ENCODE data around the gene PHACTR4. TPM values are rescaled to one million over a fixed set of nuclear protein-coding genes. Genes with fewer than 3 reads are reported as not detected.
A peak's percentile ranks its signal among the peaks of the same experiment; 100 is the strongest.
"Not testable (repeated sequence)": the region's sequence is repeated elsewhere in the genome, so short reads cannot be mapped to it uniquely, and the experiment has no call there.

The PHACTR4 gene
- total RNA-seq, 2 experiments from 2014 or later = 16.3 to 17.2 TPM

DNA sequence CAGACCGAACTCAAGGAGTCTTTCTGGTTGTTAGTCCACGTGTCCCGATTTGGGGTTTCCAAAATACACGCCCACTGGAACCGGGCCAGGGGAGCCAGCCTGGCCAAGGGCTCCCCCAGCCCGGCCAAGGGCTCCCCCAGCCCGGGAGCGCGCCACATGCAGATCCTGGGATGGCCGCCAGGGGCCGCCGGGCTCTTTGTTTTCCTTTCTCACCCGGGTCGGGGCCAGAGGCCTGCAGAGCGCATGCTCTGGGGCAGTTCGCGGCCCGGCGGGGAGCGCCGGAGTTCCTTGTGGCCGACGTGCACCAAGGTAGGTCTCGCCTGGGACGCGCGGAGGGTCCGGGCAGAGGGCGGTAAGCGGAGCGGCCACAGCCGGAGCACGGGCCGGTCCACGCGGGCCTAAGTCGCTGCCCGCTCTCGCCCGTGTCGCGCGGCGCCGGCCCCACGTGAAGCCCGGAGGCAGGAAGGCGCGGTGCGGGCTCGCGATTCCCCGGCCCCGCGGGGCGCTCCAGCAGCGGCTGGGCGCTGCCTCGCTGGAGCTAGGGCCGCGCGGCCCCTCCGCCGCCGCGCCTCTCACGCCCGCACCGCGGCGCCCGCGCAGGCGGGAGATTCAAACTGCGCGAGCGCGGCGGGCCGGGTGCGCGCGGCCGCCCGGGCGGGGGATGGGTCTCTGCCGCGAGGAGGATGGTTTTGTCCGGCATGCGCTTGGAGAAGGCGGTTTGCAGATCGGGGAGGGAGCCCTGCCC, 148.6 kb downstream of the PHACTR4 start:
- Mint-ChIP-seq H3K27me3 (ENCODE audit: low read depth) (no peaks in the 10 kb centered on the region), H3K27ac (peak overlapping the region; percentile 91), H3K4me1 (ENCODE audit: low read depth) (peaks cover 38% of the 10 kb centered on the region), H3K36me3 (ENCODE audit: low read depth) (peaks cover 28% of the 10 kb centered on the region), H3K4me3 (peak overlapping the region; percentile 90), H3K9me3 (no peaks in the 10 kb centered on the region)
- DNase-seq = peak; percentile 92
- CTCF ChIA-PET = interaction anchor here (0.6 to 1.5 kb wide), 3 partner anchors 24 to 359 kb away, joined by 3 to 10 read pairs (median 3); no protein-coding TSS in a partner anchor
- intact Hi-C loops (cut with micrococcal nuclease) = loop anchor here (1.0 to 2.0 kb wide), 7 partner anchors 12 to 359 kb away; partner anchors contain the start of genes RCC1 and TAF12

DNA sequence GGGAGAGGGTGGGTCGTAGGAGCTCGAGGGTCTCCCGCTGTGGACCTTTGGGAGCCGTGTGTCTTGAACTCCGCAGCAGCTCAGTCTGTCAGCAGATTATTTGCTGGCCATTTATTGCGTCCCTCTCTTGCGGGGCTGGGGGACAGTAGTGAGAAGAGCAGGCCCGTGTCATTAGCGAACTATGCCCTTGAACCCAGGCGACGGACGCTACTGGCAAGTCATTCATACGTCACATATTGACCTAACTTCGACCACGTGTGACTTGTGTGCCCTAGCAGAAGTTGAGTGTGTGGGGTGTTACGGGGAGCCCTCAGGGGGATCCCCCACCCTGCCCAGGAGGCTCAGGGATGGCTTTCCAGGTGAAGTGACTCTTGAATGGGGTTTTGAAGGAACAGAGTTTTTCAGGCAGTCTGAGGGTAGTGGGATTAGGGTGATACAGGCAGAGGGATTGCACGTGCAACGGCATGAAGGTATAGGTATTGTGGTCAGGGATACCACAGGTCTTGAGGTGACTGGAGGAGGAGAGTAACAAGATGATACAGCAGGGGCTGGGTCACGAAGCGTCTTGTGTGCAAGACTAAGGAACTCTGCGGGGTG, 149.3 kb downstream of the PHACTR4 start:
- peak; percentile 76 for DNase-seq
- Mint-ChIP-seq H3K27ac (peak overlapping the region; percentile 91), H3K9me3 (no peaks in the 10 kb centered on the region), H3K36me3 (ENCODE audit: low read depth) (peaks cover 30% of the 10 kb centered on the region), H3K4me3 (peak overlapping the region; percentile 90), H3K27me3 (ENCODE audit: low read depth) (no peaks in the 10 kb centered on the region), H3K4me1 (ENCODE audit: low read depth) (peaks cover 38% of the 10 kb centered on the region)
- CTCF ChIA-PET = interaction anchor here (0.6 to 1.5 kb wide), 3 partner anchors 23 to 358 kb away, joined by 3 to 10 read pairs (median 3); no protein-coding TSS in a partner anchor
- intact Hi-C loops (cut with micrococcal nuclease) = loop anchor here (1.0 to 2.0 kb wide), 8 partner anchors 13 to 358 kb away; partner anchors contain the start of genes RCC1 and TAF12

DNA sequence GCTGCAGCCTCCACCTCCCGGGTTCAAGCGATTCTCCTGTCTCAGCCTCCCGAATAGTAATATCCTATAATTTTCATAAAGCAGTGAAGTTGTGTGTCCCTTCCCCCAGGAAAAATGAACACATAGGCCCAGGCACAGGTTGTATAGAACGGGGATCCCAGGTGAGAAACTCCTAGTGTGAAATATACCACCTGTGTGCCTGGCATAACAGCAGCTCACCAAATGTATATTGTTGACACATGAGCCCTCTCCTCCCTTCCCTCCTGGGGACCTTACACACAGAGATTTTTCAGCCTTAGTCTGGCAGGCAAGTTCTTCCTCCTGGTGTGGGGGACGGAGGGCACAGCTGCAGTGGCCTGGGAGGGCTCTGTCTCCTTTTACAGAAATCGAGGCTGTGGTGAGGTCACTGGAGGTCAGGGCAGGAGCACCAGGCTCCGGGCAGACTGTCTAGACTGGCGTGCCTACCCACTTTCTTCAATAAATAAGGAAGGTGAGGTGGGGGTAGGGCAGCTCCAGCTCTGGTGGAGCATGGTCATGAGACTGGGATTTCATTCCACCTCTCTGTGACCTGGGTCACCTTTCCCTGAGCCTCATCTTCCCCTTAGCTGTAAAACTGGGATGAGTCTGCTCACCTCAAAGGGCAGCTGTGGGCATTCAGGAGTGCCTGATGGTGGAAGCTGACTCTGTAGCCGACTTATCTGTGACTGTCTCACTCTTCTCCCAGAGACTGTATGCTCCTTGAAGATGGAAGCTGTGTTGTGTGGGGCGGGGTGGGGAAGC, 150.6 kb downstream of the PHACTR4 start:
- intact Hi-C loops (cut with micrococcal nuclease) = loop anchor here (1.0 to 2.0 kb wide), 2 partner anchors 123 to 161 kb away; partner anchors contain the start of gene TAF12
- H3K4me1 Mint-ChIP-seq (ENCODE audit: low read depth) = peaks cover 38% of the 10 kb centered on the region
- CTCF ChIA-PET = interaction anchor here (1.5 kb wide), 1 partner anchor 357 kb away, joined by 10 read pairs; no protein-coding TSS in a partner anchor
- no peak for DNase-seq
- H3K4me3 Mint-ChIP-seq = peak overlapping the region; percentile 38
- H3K27me3 Mint-ChIP-seq (ENCODE audit: low read depth) = no peaks in the 10 kb centered on the region
- no peaks in the 10 kb centered on the region for H3K9me3 Mint-ChIP-seq
- peaks cover 32% of the 10 kb centered on the region for H3K36me3 Mint-ChIP-seq (ENCODE audit: low read depth)
- no peak overlapping the region for H3K27ac Mint-ChIP-seq

DNA sequence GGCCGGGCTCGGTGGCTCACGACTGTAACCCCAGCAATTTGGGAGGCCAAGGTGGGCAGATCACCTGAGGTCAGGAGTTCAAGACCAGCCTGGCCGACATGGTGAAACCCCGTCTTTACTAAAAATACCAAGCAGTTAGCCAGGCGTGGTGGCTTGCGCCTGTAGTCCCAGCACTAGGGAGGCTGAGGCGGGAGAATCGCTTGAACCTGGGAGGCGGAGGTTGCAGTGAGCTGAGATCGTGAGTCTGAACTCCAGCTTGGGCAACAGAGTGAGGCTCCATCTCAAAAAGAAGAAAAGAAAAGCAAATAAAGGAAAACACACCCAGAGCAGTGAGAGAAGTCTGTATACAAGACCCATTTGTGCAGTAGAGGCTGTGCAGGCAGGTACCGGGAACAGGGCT, 151.3 kb downstream of the PHACTR4 start:
- DNase-seq; CTCF ChIA-PET; H3K27ac Mint-ChIP-seq; H3K27me3 Mint-ChIP-seq (ENCODE audit: low read depth); intact Hi-C loops (cut with micrococcal nuclease); H3K9me3 Mint-ChIP-seq; H3K4me3 Mint-ChIP-seq: not testable (repeated sequence)
- peaks cover 32% of the 10 kb centered on the region for H3K36me3 Mint-ChIP-seq (ENCODE audit: low read depth)
- peaks cover 38% of the 10 kb centered on the region for H3K4me1 Mint-ChIP-seq (ENCODE audit: low read depth)

DNA sequence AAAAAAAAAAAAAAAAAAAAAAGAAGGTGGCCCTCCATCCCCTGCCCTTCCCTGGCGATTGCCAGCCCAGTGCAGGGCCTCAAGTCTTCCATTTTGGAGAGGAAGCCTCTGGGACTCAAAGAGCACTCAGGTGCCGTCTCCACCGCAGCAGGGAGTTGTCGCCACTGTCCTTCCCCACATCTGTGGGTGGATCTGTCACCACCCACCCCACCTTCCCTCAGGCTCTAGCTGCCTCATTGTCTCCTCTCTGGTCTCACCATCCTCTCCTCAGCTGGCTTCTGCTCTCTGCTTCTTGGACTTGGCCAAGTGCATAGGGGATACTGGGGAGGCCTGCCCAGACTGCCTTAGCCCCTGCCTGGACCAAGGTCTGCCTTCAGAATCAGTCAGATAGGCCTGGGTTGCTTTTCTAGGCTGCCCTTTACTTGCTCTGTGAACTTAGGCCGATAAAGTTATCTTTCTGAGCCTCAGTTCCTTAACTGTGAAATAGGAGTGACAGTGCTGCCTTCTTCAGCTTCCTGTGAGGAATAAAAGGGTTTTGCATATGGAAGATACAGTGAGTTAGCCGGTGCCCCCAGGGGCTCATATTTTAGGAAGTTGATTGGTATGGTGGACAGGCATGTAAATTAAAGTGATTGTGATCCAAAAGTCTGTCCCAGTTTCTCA, 152.1 kb downstream of the PHACTR4 start:
- no peak overlapping the region for H3K27ac Mint-ChIP-seq
- H3K27me3 Mint-ChIP-seq (ENCODE audit: low read depth) = no peaks in the 10 kb centered on the region
- H3K4me3 Mint-ChIP-seq = no peak overlapping the region
- H3K36me3 Mint-ChIP-seq (ENCODE audit: low read depth) = peaks cover 32% of the 10 kb centered on the region
- CTCF ChIA-PET = no interaction called here
- no peaks in the 10 kb centered on the region for H3K9me3 Mint-ChIP-seq
- intact Hi-C loops (cut with micrococcal nuclease) = no loop called here
- peaks cover 37% of the 10 kb centered on the region for H3K4me1 Mint-ChIP-seq (ENCODE audit: low read depth)
- DNase-seq = no peak

DNA sequence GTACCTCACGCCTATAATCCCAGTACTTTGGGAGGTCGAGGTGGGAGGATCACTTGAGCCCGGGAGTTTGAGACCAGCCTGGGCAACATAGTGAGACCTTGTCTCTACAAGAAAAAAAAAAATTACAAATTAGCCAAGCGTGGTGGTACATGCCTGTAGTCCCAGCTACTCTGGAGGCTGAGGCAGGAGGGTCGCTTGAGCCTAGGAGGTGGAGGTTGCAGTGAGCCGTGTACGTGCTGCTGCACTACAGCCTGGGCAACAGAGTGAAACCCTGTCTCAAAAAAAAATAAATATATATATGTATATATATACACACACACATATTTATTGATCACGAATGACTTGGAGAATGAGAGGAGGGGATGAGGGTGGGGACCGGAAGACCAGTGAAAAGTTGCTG, 153.0 kb downstream of the PHACTR4 start:
- CTCF ChIA-PET = interaction anchor here (0.7 to 1.6 kb wide), 2 partner anchors 59 to 274 kb away, joined by 3 to 7 read pairs; no protein-coding TSS in a partner anchor
- peaks cover 32% of the 10 kb centered on the region for H3K36me3 Mint-ChIP-seq (ENCODE audit: low read depth)
- H3K9me3 Mint-ChIP-seq; DNase-seq; H3K27me3 Mint-ChIP-seq (ENCODE audit: low read depth); H3K27ac Mint-ChIP-seq; intact Hi-C loops (cut with micrococcal nuclease); H3K4me3 Mint-ChIP-seq: not testable (repeated sequence)
- peaks cover 29% of the 10 kb centered on the region for H3K4me1 Mint-ChIP-seq (ENCODE audit: low read depth)

DNA sequence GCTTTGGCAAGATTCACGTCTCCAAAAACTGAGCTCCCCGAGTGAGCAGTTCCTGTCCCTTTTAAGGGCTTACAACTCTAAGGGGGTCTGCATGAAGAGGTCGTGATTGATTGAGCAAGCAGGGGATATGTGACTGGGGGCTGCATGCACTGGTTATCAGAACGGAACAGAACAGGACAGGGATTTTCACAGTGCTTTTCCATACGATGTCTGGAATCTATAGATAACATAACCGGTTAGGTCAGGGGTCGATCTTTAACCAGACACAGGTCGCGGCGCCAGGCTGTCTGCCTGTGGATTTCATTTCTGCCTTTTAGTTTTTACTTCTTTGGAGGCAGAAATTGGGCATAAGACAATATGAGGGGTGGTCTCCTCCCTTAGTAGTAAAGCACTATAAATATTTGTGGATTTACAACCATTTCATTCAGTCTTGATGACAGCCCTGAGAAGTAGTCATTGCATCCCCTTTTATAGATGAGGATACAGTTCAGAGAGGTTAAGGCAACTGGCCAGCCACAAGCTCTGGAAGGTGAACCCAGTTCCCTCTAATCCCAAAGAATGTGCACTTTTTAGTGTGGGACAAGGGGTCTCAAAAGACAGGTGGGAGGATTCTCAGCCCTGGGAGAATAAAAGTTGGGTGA, 155.6 kb downstream of the PHACTR4 start:
- H3K27ac Mint-ChIP-seq; H3K9me3 Mint-ChIP-seq; H3K27me3 Mint-ChIP-seq (ENCODE audit: low read depth); DNase-seq; H3K4me3 Mint-ChIP-seq; intact Hi-C loops (cut with micrococcal nuclease): not testable (repeated sequence)
- CTCF ChIA-PET = interaction anchor here (0.8 kb wide), 1 partner anchor 21 kb away, joined by 3 read pairs; no protein-coding TSS in a partner anchor
- Mint-ChIP-seq H3K4me1 (ENCODE audit: low read depth) (peaks cover 16% of the 10 kb centered on the region), H3K36me3 (ENCODE audit: low read depth) (peaks cover 26% of the 10 kb centered on the region)

DNA sequence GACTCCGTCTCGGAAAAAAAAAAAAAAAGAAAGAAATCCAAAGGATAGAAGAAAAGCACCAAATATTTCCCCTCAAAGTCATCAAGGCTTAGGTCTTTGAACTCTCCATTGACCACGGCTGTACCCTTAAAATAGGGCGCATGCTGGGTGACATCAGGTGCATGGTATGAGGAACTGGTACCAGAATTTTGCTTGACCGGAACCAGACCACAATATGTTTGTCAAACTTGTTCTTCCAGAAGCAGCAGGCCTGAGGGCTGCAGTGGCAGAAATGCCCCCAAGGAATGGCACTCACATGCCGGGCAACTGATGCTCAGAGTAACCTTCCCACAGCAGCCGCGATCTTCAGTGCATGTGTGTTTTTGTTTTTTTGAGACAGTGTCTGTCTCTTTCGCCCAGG, 157.3 kb downstream of the PHACTR4 start:
- Mint-ChIP-seq H3K4me1 (ENCODE audit: low read depth) (peaks cover 4% of the 10 kb centered on the region), H3K36me3 (ENCODE audit: low read depth) (peaks cover 25% of the 10 kb centered on the region), H3K9me3 (no peaks in the 10 kb centered on the region), H3K27me3 (ENCODE audit: low read depth) (no peaks in the 10 kb centered on the region), H3K27ac (no peak overlapping the region), H3K4me3 (no peak overlapping the region)
- CTCF ChIA-PET = no interaction called here
- DNase-seq = no peak
- intact Hi-C loops (cut with micrococcal nuclease) = no loop called here

DNA sequence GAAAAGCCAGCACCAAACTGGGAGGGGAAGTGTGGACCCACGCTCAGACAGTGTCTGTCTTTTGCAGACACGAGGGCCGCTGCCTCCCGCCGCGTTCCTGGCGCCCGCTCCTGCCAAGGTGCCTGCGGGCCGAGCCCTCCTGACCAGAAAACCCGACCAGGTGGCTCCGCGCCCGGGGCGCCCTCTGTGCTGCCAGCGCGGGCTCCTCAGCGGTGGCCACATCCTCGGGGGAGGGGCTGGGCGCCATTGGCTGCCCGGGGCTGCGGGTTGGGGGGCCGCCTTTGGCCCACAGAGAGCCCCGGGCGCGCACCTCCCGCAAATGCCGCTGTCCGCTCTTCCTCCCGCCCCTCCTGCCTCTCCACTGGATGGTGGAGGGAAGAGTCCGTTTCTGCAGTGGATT, 160.9 kb downstream of the PHACTR4 start:
- no peaks in the 10 kb centered on the region for H3K27me3 Mint-ChIP-seq (ENCODE audit: low read depth)
- H3K36me3 Mint-ChIP-seq (ENCODE audit: low read depth) = peaks cover 27% of the 10 kb centered on the region
- no peaks in the 10 kb centered on the region for H3K9me3 Mint-ChIP-seq
- no peak overlapping the region for H3K4me3 Mint-ChIP-seq
- H3K27ac Mint-ChIP-seq = no peak overlapping the region
- H3K4me1 Mint-ChIP-seq (ENCODE audit: low read depth) = no peaks in the 10 kb centered on the region
- intact Hi-C loops (cut with micrococcal nuclease) = no loop called here
- no peak for DNase-seq
- CTCF ChIA-PET = no interaction called here

DNA sequence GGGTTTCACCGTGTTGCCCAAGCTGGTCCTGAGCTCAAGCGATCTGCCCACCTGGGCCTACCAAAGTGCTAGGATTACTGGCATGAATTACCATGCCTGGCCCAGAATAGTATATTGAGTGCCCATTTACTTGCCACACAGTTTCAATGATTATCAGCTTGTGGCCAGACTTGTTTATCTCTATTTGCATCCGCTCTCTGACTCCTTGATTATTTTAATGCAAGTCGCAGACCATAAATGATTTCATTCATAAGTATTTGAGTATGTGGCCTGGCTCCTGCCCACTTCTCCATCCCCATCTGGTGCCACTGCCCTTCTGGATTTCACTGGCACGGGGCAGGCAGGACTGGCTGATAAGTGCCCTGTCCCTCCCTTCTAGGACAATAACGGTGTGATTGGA, 165.1 kb downstream of the PHACTR4 start:
- H3K36me3 Mint-ChIP-seq (ENCODE audit: low read depth) = peaks cover 29% of the 10 kb centered on the region
- H3K27me3 Mint-ChIP-seq (ENCODE audit: low read depth) = no peaks in the 10 kb centered on the region
- H3K4me1 Mint-ChIP-seq (ENCODE audit: low read depth) = no peaks in the 10 kb centered on the region
- intact Hi-C loops (cut with micrococcal nuclease) = no loop called here
- no peak for DNase-seq
- H3K4me3 Mint-ChIP-seq = no peak overlapping the region
- no peak overlapping the region for H3K27ac Mint-ChIP-seq
- H3K9me3 Mint-ChIP-seq = no peaks in the 10 kb centered on the region
- CTCF ChIA-PET = no interaction called here

DNA sequence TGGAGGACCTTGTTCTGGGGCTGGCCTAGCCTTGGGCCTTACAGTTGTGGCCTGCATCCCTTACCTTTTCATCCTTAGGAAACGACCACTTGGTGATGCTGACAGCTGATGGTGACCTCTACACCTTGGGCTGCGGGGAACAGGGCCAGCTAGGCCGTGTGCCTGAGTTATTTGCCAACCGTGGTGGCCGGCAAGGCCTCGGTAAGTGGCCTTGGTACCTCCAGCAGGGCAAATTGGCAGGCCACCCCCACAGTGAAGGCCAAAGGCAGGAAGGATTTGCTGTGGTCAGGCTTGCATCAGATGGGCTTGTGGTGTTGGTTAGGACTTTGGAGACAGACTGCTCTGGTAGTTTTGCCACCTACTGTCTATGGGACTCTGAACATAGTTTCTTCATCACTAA, 165.6 kb downstream of the PHACTR4 start:
- peaks cover 28% of the 10 kb centered on the region for H3K36me3 Mint-ChIP-seq (ENCODE audit: low read depth)
- no peaks in the 10 kb centered on the region for H3K27me3 Mint-ChIP-seq (ENCODE audit: low read depth)
- no peak overlapping the region for H3K4me3 Mint-ChIP-seq
- H3K4me1 Mint-ChIP-seq (ENCODE audit: low read depth) = no peaks in the 10 kb centered on the region
- DNase-seq = no peak
- H3K27ac Mint-ChIP-seq = no peak overlapping the region
- no peaks in the 10 kb centered on the region for H3K9me3 Mint-ChIP-seq
- intact Hi-C loops (cut with micrococcal nuclease) = no loop called here
- CTCF ChIA-PET = no interaction called here

All from activated naive CD4-positive, alpha-beta T cell treated with anti-CD3 and anti-CD28 coated beads for 36 hours (primary cell).